ENCODE results near the gene ENSA. TPM values are rescaled to one million over a fixed set of nuclear protein-coding genes. Genes with fewer than 3 reads are reported as not detected.
"Not testable (repeated sequence)": the region's sequence is repeated elsewhere in the genome, so short reads cannot be mapped to it uniquely, and the experiment has no call there.

ENSA gene
- total RNA-seq, 4 donors from 2014 or later: 154 to 191 (median 167) TPM

DNA sequence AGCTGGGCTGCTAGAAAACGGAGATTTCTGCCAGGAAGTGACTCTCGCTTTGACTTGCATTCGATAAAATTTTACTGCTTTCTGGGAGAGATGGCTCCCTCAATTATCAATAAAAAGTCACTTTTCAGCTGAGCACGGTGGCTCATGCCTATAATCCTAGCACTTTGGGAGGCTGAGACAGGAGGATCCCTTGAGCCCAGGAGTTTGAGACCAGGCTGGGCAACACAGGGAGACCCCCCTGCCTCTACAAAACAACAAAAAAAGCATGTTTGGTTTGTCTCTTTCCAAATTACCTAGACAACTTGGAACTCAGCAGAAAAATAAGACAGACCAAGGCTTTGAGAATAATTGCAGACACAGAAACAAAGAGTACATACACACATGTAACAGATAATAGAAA, 12.9 kb upstream of the ENSA start:
- no peak overlapping the region for H3K27ac ChIP-seq
- no peaks in the 10 kb centered on the region for H3K9me3 ChIP-seq
- TF ChIP-seq, protein P1, sequence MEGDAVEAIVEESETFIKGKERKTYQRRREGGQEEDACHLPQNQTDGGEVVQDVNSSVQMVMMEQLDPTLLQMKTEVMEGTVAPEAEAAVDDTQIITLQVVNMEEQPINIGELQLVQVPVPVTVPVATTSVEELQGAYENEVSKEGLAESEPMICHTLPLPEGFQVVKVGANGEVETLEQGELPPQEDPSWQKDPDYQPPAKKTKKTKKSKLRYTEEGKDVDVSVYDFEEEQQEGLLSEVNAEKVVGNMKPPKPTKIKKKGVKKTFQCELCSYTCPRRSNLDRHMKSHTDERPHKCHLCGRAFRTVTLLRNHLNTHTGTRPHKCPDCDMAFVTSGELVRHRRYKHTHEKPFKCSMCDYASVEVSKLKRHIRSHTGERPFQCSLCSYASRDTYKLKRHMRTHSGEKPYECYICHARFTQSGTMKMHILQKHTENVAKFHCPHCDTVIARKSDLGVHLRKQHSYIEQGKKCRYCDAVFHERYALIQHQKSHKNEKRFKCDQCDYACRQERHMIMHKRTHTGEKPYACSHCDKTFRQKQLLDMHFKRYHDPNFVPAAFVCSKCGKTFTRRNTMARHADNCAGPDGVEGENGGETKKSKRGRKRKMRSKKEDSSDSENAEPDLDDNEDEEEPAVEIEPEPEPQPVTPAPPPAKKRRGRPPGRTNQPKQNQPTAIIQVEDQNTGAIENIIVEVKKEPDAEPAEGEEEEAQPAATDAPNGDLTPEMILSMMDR (IDR thresholded peaks at IDR 0.05): no peak
- TF ChIP-seq EP300 (IDR thresholded peaks at IDR 0.05) (no peak), POLR2A (IDR thresholded peaks at IDR 0.05) (no peak), POLR2AphosphoS5 (IDR thresholded peaks at IDR 0.05) (no peak)
- H3K36me3 ChIP-seq: peaks cover 4 to 35% of the 10 kb centered on the region in 2 donors
- H3K27me3 ChIP-seq: no peaks in the 10 kb centered on the region
- H3K4me3 ChIP-seq: no peak overlapping the region
- no peaks in the 10 kb centered on the region for H3K4me1 ChIP-seq
- WGBS, 2 donors (ENCODE audit: low coverage in 1 of 2): 78 to 94% methylated on average over 3 to 4 of the region's 4 CpGs
- ATAC-seq: no peak

DNA sequence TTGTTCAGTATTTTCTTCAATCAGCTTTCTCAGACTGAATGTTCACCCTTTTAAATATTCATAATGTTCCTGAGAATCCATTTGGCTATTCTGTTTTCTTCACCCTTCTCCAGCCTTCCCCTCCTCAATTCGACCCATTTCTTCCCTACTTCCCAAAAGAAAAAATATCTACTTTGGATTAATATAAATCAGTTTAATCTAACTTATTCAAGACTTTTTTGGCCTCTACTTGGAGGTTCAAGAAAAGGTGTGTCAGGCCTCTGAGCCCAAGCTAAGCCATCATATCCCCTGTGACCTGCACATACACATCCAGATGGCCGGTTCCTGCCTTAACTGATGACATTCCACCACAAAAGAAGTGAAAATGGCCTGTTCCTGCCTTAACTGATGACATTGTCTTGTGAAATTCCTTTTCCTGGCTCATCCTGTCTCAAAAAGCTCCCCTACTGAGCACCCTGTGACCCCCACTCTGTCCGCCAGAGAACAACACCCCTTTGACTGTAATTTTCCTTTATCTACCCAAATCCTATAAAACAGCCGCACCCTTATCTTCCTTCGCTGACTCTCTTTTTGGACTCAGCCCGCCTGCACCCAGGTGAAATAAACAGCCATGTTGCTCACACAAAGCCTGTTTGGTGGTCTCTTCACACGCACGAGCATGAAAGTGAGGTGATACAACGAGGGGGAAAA, 11.9 kb upstream of the ENSA start:
- H3K4me3 ChIP-seq, ATAC-seq, H3K4me1 ChIP-seq, H3K27me3 ChIP-seq, H3K27ac ChIP-seq, H3K9me3 ChIP-seq: not testable (repeated sequence)
- H3K36me3 ChIP-seq: peaks cover 0 to 25% of the 10 kb centered on the region in 2 donors
- 68 to 79% methylated on average over 4 to 8 of the region's 9 CpGs for WGBS, 2 donors (ENCODE audit: low coverage in 1 of 2)

DNA sequence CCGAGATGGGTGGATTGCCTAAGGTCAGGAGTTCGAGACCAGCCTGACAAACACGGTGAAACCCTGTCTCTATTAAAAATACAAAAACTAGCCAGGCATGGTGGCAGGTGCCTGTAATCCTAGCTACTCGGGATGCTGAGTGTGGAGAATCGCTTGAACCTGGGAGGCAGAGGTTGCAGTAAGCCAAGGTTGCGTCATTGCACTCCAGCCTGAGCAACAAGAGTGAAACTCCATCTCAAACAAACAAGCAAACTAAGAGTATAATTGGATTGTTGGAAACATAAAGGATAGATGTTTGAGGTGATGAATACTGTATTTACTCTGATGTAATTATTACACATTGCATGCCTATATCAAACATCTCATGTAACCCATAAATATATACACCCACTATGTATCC, 9.0 kb upstream of the ENSA start:
- H3K9me3 ChIP-seq, H3K27me3 ChIP-seq, ATAC-seq, H3K27ac ChIP-seq, H3K4me1 ChIP-seq, H3K4me3 ChIP-seq: not testable (repeated sequence)
- H3K36me3 ChIP-seq: peaks cover 0 to 10% of the 10 kb centered on the region in 2 donors
- 88 to 96% methylated on average over 6 of the region's 6 CpGs for WGBS, 2 donors (ENCODE audit: low coverage in 1 of 2)

DNA sequence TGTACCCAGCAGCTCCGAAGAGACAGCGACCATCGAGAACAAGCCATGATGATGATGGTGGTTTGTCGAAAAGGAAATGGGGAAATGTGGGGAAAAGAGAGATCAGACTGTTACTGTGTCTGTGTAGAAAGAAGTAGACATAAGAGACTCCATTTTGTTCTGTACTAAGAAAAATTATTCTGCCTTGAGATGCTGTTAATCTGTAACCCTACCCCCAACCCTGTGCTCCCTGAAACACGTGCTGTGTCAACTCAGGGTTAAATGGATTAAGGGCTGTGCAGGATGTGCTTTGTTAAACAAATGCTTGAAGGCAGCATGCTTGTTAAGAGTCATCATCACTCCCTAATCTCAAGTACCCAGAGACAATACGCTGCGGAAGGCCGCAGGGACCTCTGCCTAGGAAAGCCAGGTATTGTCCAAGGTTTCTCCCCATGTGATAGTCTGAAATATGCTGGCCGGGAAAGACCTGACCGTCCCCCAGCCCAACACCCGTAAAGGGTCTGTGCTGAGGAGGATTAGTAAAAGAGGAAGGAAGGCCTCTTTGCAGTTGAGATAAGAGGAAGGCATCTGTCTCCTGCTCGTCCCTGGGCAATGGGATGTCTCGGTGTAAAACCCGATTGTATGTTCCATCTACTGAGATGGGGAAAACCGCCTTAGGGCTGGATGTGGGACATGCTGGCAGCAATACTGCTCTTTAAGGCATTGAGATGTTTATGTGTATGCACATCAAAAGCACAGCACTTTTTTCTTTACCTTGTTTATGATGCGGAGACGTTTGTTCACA, 5.6 kb upstream of the ENSA start:
- not testable (repeated sequence) for H3K9me3 ChIP-seq, H3K4me3 ChIP-seq, ATAC-seq, H3K27ac ChIP-seq, H3K4me1 ChIP-seq, H3K27me3 ChIP-seq
- H3K36me3 ChIP-seq: peaks cover 0 to 10% of the 10 kb centered on the region in 2 donors
- WGBS, 2 donors (ENCODE audit: low coverage in 1 of 2): 68 to 78% methylated on average over 5 to 8 of the region's 17 CpGs

DNA sequence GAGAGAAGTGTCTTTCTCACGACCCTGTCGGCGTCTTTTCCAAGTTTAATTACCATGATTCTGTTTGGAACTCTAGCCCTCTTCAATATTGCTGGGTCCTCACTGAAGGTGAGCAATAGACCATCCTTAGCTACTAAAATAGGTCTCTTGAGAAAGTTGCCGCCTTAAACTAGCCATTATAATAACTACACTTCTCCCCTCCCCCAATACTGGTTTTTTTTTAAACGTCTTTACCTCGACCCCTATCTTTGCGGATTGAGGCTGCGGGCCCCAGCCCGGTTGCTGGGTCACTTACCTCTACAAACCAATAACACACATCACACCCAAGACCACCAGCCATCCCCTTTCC, 672 bp downstream of the ENSA start:
- Histone ChIP-seq H3K27ac (peak overlapping the region; percentile 19 to 97 (median 96)), H3K4me1 (peaks cover 0 to 49% (median 9%) of the 10 kb centered on the region in 3 donors), H3K9me3 (no peaks in the 10 kb centered on the region), H3K4me3 (peak overlapping the region; percentile 33 to 70), H3K27me3 (no peaks in the 10 kb centered on the region), H3K36me3 (peaks cover 0 to 41% of the 10 kb centered on the region in 2 donors)
- TF ChIP-seq, protein P1 (IDR thresholded peaks at IDR 0.05): no peak
- TF ChIP-seq POLR2AphosphoS5 (IDR thresholded peaks at IDR 0.05) (no peak), EP300 (IDR thresholded peaks at IDR 0.05) (no peak), POLR2A (IDR thresholded peaks at IDR 0.05) (no peak)
- WGBS, 2 donors (ENCODE audit: low coverage in 1 of 2): 0 to 2% methylated on average over 8 to 9 of the region's 9 CpGs
- no peak for ATAC-seq

DNA sequence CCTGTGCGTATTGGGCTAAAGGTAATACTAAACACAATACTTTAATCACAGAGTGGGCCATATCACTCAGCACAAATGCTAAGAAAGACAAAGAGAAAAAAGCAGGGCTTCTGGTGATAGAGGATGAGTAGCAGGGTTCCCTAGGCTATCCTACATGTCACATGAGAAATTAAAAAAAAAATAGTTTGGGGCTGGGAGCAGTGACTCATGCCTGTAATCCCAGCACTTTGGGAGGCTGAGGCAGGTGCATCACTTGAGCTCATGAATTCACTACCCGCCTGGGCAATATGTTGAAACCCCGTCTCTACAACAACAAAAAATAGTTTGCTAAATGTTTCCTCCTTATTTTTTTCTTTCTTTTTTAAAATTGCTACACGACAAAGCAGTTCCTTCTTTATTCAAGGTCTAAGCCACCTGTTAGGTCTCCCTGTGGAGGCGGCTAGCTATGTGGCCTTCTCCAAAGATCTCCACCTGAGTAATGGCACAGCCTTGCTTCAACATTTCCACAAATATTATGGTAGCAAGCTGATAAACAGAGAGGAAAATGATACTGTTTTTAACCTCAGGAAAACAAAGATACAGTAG, 1.5 kb downstream of the ENSA start:
- Histone ChIP-seq H3K9me3 (no peaks in the 10 kb centered on the region), H3K27ac (peak overlapping the region in 2 of 4 donors; percentile 95 to 97), H3K27me3 (no peaks in the 10 kb centered on the region), H3K4me1 (peaks cover 0 to 54% (median 9%) of the 10 kb centered on the region in 3 donors), H3K4me3 (peak overlapping the region in 1 of 2 donors; percentile 70), H3K36me3 (peaks cover 0 to 50% of the 10 kb centered on the region in 2 donors)
- no peak for ATAC-seq
- TF ChIP-seq, protein P1 (IDR thresholded peaks at IDR 0.05): no peak
- TF ChIP-seq POLR2A (IDR thresholded peaks at IDR 0.05) (no peak), EP300 (IDR thresholded peaks at IDR 0.05) (no peak), POLR2AphosphoS5 (IDR thresholded peaks at IDR 0.05) (no peak)
- WGBS, 2 donors (ENCODE audit: low coverage in 1 of 2): 70 to 72% methylated on average over 4 of the region's 5 CpGs
